H1 (cell line): ENCODE data around the gene CDK5R2. TPM values are rescaled to one million over a fixed set of nuclear protein-coding genes. Genes with fewer than 3 reads are reported as not detected.
A peak's percentile ranks its signal among the peaks of the same experiment; 100 is the strongest.

Source experiments
- CTCF ChIA-PET: fragments of 300-600 bp; sonication (Branson Sonifier 250); formaldehyde crosslinking; loops from one replicate; lab custom pipeline; 2021; ENCODE audit not compliant: partially characterized antibody; lab: Charles Lee
- POLR2A ChIA-PET: fragments of 300-600 bp; sonication (Branson Sonifier 250); formaldehyde crosslinking; loops from one replicate; lab custom pipeline; 2021; ENCODE audit warnings: inconsistent platforms; ENCODE audit not compliant: partially characterized antibody; lab: Charles Lee
- DNase-seq, 2 experiments: peaks; one replicate each; pipeline versions ENCODE4 v3.0.0 to v3.0.0-alpha.2; 2010 to 2022; ENCODE audit warnings: low spot score in 2 of 2, low read depth in 1 of 2, mixed read lengths in 1 of 2
- FAIRE-seq: peaks from 2 replicates; lab custom pipeline; 2011; peaks lifted over from hg19 to GRCh38; lab: Jason Lieb, UNC
- H2AFZ ChIP-seq: 2 replicates; pipeline ENCODE4 v1.8.1; 2012; ENCODE audit warnings: low read length, inconsistent platforms
- H2AK5ac ChIP-seq: 2 replicates; pipeline ENCODE4 v1.6.1; 2013; ENCODE audit warnings: low read depth, low read length
- H2BK120ac ChIP-seq: replicated peaks from 2 replicates; pipeline ENCODE3; 2013; ENCODE audit warnings: low read depth, low read length, inconsistent platforms
- H2BK12ac ChIP-seq: 2 replicates; pipeline ENCODE4 v1.6.1; 2013; ENCODE audit warnings: low read depth, low read length
- H2BK15ac ChIP-seq: 2 replicates; pipeline ENCODE4 v1.6.1; 2013; ENCODE audit warnings: low read length
- H2BK20ac ChIP-seq: 2 replicates; pipeline ENCODE4 v1.6.1; 2013; ENCODE audit warnings: low read length
- H2BK5ac ChIP-seq: 2 replicates; pipeline ENCODE4 v1.6.1; 2013; ENCODE audit warnings: low read depth, low read length
- H3K14ac ChIP-seq: 2 replicates; pipeline ENCODE4 v1.6.1; 2013; ENCODE audit warnings: inconsistent platforms; ENCODE audit not compliant: insufficient read length
- H3K18ac ChIP-seq: 2 replicates; pipeline ENCODE4 v1.6.1; 2013; ENCODE audit warnings: low read length; ENCODE audit errors: extremely low read depth
- H3K23ac ChIP-seq: 2 replicates; pipeline ENCODE4 v1.6.1; 2013; ENCODE audit warnings: inconsistent platforms; ENCODE audit not compliant: insufficient read length
- H3K23me2 ChIP-seq: 2 replicates; pipeline ENCODE4 v1.6.1; 2013; ENCODE audit warnings: low read depth, low read length
- H3K27ac ChIP-seq: 2 replicates; pipeline ENCODE4 v1.6.1; 2011; ENCODE audit warnings: low read depth, low read length, inconsistent platforms
- H3K27me3 ChIP-seq, 4 experiments: replicated peaks in 1 of 4; 1 replicate in 1 of 4; 2 replicates in 3 of 4; pipeline versions ENCODE4 v1.6.1 to v1.8.1; 2011 to 2013; ENCODE audit warnings: low read length in 3 of 4, mild to moderate bottlenecking in 3 of 4, inconsistent platforms in 2 of 4, mixed read lengths in 2 of 4, moderate library complexity in 1 of 4; ENCODE audit not compliant: control insufficient read depth in 3 of 4, insufficient read depth in 3 of 4; ENCODE audit errors: extremely low read depth in 1 of 4
- H3K36me3 ChIP-seq, 4 experiments: 2 replicates each; pipeline versions ENCODE4 v1.6.1 to v1.8.1; 2011 to 2013; ENCODE audit warnings: mild to moderate bottlenecking in 4 of 4, low read length in 3 of 4, moderate library complexity in 2 of 4, control low read depth in 1 of 4, inconsistent platforms in 1 of 4; ENCODE audit not compliant: insufficient read depth in 4 of 4, control insufficient read depth in 2 of 4
- H3K4ac ChIP-seq: replicated peaks from 2 replicates; pipeline ENCODE3; 2013; ENCODE audit warnings: low read length, low read depth, mixed read lengths, inconsistent platforms; ENCODE audit not compliant: insufficient read length
- H3K4me1 ChIP-seq, 4 experiments: replicated peaks in 1 of 4; 1 replicate in 1 of 4; 2 replicates in 3 of 4; pipeline versions ENCODE4 v1.6.1 to v1.8.1; 2011 to 2013; ENCODE audit warnings: low read length in 3 of 4, inconsistent platforms in 2 of 4, mixed read lengths in 1 of 4; ENCODE audit not compliant: insufficient read depth in 4 of 4, control insufficient read depth in 3 of 4
- H3K4me2 ChIP-seq, 2 experiments: 2 replicates each; pipeline versions ENCODE4 v1.6.1 to v1.8.1; 2011 to 2013; ENCODE audit warnings: low read depth in 2 of 2, low read length in 2 of 2, control low read depth in 1 of 2, inconsistent platforms in 1 of 2, mild to moderate bottlenecking in 1 of 2; ENCODE audit not compliant: insufficient read depth in 1 of 2
- H3K4me3 ChIP-seq, 4 experiments: fragments of 200-600, 300-600 bp in 1 of 4; sonication (generic), shearing (Covaris generic), sonication (Bioruptor Twin) in 1 of 4; 2 replicates each; pipeline versions ENCODE4 v1.5.1 to v1.8.1; 2011 to 2016; ENCODE audit warnings: low read length in 4 of 4, low read depth in 3 of 4, control low read depth in 2 of 4, inconsistent platforms in 2 of 4, mild to moderate bottlenecking in 2 of 4, mixed read lengths in 1 of 4, moderate library complexity in 1 of 4; ENCODE audit not compliant: insufficient read depth in 2 of 4; ENCODE audit errors: extremely low read depth in 1 of 4
- H3K56ac ChIP-seq: replicated peaks from 2 replicates; pipeline ENCODE3; 2013; ENCODE audit warnings: low read depth, mild to moderate bottlenecking, mixed read lengths, low read length, inconsistent platforms; ENCODE audit not compliant: insufficient read length
- H3K79me1 ChIP-seq: 2 replicates; pipeline ENCODE4 v1.6.1; 2013; ENCODE audit warnings: low read depth, low read length, control low read depth
- H3K79me2 ChIP-seq, 2 experiments: 2 replicates each; pipeline versions ENCODE4 v1.6.1 to v1.8.1; 2012 to 2013; ENCODE audit warnings: low read length in 2 of 2, mild to moderate bottlenecking in 2 of 2, inconsistent platforms in 1 of 2; ENCODE audit not compliant: insufficient read depth in 2 of 2, control insufficient read depth in 1 of 2
- H3K9ac ChIP-seq, 4 experiments: replicated peaks in 1 of 4; 1 replicate in 1 of 4; 2 replicates in 3 of 4; pipeline versions ENCODE4 v1.6.1 to v1.8.1; 2011 to 2013; ENCODE audit warnings: low read depth in 3 of 4, low read length in 3 of 4, control low read depth in 2 of 4, mild to moderate bottlenecking in 2 of 4, moderate library complexity in 2 of 4, inconsistent platforms in 1 of 4; ENCODE audit errors: extremely low read depth in 1 of 4
- H3K9me3 ChIP-seq, 2 experiments: 2 replicates each; pipeline versions ENCODE4 v1.6.1 to v1.8.1; 2012 to 2013; ENCODE audit warnings: mild to moderate bottlenecking in 2 of 2, moderate library complexity in 2 of 2, control low read depth in 1 of 2, inconsistent platforms in 1 of 2, low read depth in 1 of 2, low read length in 1 of 2, mixed read lengths in 1 of 2; ENCODE audit not compliant: insufficient read depth in 2 of 2
- H4K20me1 ChIP-seq, 2 experiments: replicated peaks in 1 of 2; 2 replicates each; pipeline versions ENCODE3 to v1.8.1; 2011 to 2013; ENCODE audit warnings: inconsistent platforms in 2 of 2, low read length in 2 of 2, mild to moderate bottlenecking in 1 of 2; ENCODE audit not compliant: insufficient read depth in 2 of 2, control insufficient read depth in 1 of 2
- H4K5ac ChIP-seq: 2 replicates; pipeline ENCODE4 v1.6.1; 2013; ENCODE audit warnings: low read length, low read depth, mixed read lengths, inconsistent platforms; ENCODE audit not compliant: insufficient read length
- H4K8ac ChIP-seq: 2 replicates; pipeline ENCODE4 v1.8.0; 2013; ENCODE audit warnings: mild to moderate bottlenecking, moderate library complexity, low read length, inconsistent platforms; ENCODE audit not compliant: insufficient read depth; ENCODE audit errors: extremely low read depth
- H4K91ac ChIP-seq: replicated peaks from 2 replicates; pipeline ENCODE3; 2013; ENCODE audit warnings: low read length, mixed read lengths, inconsistent platforms; ENCODE audit not compliant: insufficient read length
- BCL11A ChIP-seq, 2 experiments: IDR thresholded peaks; one replicate each; pipeline ENCODE4 v1.6.1; 2011; ENCODE audit warnings: low read depth in 2 of 2, low read length in 2 of 2, mild to moderate bottlenecking in 2 of 2
- CBX5 ChIP-seq: fragments of 300-800, 300-1000 bp; sonication (generic); IDR thresholded peaks from 2 replicates; pipeline ENCODE4 v1.7.1; 2016; ENCODE audit warnings: antibody characterized with exemption, low read length, low read depth
- CBX8 ChIP-seq: fragments of 300-800, 300-1000 bp; sonication (generic); IDR thresholded peaks from 2 replicates; pipeline ENCODE4 v1.7.1; 2016; ENCODE audit warnings: low read depth, low read length, borderline replicate concordance
- CTCF ChIP-seq, 3 experiments: IDR thresholded peaks; 1 replicate in 2 of 3; 2 replicates in 1 of 3; pipeline versions ENCODE4 v1.5.1 to v1.6.1; 2011; ENCODE audit warnings: low read length in 3 of 3, mild to moderate bottlenecking in 3 of 3, inconsistent platforms in 2 of 3, low read depth in 1 of 3, moderate library complexity in 1 of 3; ENCODE audit not compliant: insufficient read depth in 1 of 3; ENCODE audit errors: control extremely low read depth in 1 of 3
- KDM1A ChIP-seq: fragments of 200-600, 300-600 bp; sonication (generic); IDR thresholded peaks from 2 replicates; pipeline ENCODE4 v1.7.1; 2016; ENCODE audit warnings: mild to moderate bottlenecking, low read length, borderline replicate concordance
- KDM4A ChIP-seq: IDR thresholded peaks from one replicate; pipeline ENCODE4 v1.7.1; 2012; ENCODE audit warnings: low read depth, mild to moderate bottlenecking, moderate library complexity, low read length, inconsistent platforms; ENCODE audit not compliant: severe bottlenecking
- NANOG ChIP-seq: IDR thresholded peaks from 2 replicates; pipeline ENCODE4 v1.6.1; 2011; ENCODE audit warnings: low read length, low read depth, mild to moderate bottlenecking, inconsistent platforms; ENCODE audit not compliant: insufficient read depth, poor library complexity, severe bottlenecking
- RAD21 ChIP-seq, 2 experiments: IDR thresholded peaks in 1 of 2; conservative IDR thresholded peaks in 1 of 2; 2 replicates each; pipeline ENCODE4 v1.6.1; 2011; ENCODE audit warnings: low read depth in 2 of 2, low read length in 2 of 2, improper control_type of control experiment in 1 of 2, inconsistent platforms in 1 of 2, mild to moderate bottlenecking in 1 of 2, moderate library complexity in 1 of 2
- SP4 ChIP-seq: IDR thresholded peaks from 2 replicates; pipeline ENCODE4 v1.6.1; 2012; ENCODE audit warnings: low read length, inconsistent platforms
- WGBS, 2 experiments: shearing (Covaris generic) in 1 of 2; methylation state at CpG; one replicate each; pipeline versions ENCODE4 v1.1.6 to v1.1.7; 2013 to 2015; ENCODE audit warnings: low lambda C conversion rate in 2 of 2, mixed read lengths in 2 of 2, inconsistent platforms in 1 of 2, low coverage in 1 of 2, missing lambda C conversion rate in 1 of 2; ENCODE audit not compliant: insufficient replicate concordance in 2 of 2, insufficient coverage in 1 of 2, insufficient read length in 1 of 2; ENCODE audit errors: extremely low coverage in 1 of 2, missing lambda C conversion rate in 1 of 2; 5-methylcytosine and 5-hydroxymethylcytosine counted together
- polyA plus RNA-seq, 7 experiments: library from polyadenylated mRNA; depleted of rRNA in 3 of 7; stranded (reverse) in 5 of 7; unstranded in 2 of 7; fragments of >200 nt in 5 of 7; fragments of 200-250 nt in 2 of 7; gene quantifications; 1 replicate in 5 of 7; 2 replicates in 1 of 7; 4 replicates in 1 of 7; pipeline versions ENCODE4 v1.2.1 to v1.2.3, GENCODE V29; 2011 to 2013; ENCODE audit warnings: missing spikeins in 2 of 7, mixed read lengths in 2 of 7
- total RNA-seq: library from RNA; stranded (reverse); fragmentation: NEBNext Ultra II Directional; extraction: Animal tissue kit (Norgen Biotek cat#: 25700); gene quantifications from 2 replicates; pipeline ENCODE4 v1.2.1, GENCODE V29; 2021

The CDK5R2 gene
- total and polyA plus RNA-seq, 2 of the 8 experiments (the other 6 are each of a cell fraction or from before 2014, with no cell fraction given), result 0.14 TPM; not detected in 1

- Histone ChIP-seq H3K79me2 (no peaks in the 10 kb centered on the region), H3K27me3 (peaks cover 31 to 66% (median 52%) of the 10 kb centered on the region in 4 experiments), H2AFZ (no peak overlapping the region), H2BK15ac (no peak overlapping the region), H3K4ac (no peak overlapping the region), H3K4me1 (peaks cover 15 to 33% (median 20%) of the 10 kb centered on the region in 4 experiments), H3K9ac (no peak overlapping the region), H4K20me1 (peaks cover 2 to 12% of the 10 kb centered on the region in 2 experiments), H3K23ac (no peak overlapping the region), H2BK12ac (no peak overlapping the region), H3K27ac (no peak overlapping the region), H3K4me2 (peak overlapping the region; percentile 84 to 95), H3K9me3 (peaks cover 0 to 2% of the 10 kb centered on the region in 2 experiments; a peak in 1 of 4 replicates), H3K14ac (no peak overlapping the region), H3K79me1 (no peaks in the 10 kb centered on the region), H3K36me3 (peaks cover 0 to 15% (median 0%) of the 10 kb centered on the region in 4 experiments; a peak in 1 of 8 replicates), H4K91ac (no peak overlapping the region), H3K56ac (no peak overlapping the region), H4K8ac (no peak overlapping the region; the same call in 1 of the 2 replicates), H3K18ac (no peak overlapping the region), H2AK5ac (no peak overlapping the region), H2BK120ac (no peak overlapping the region), H3K4me3 (peak overlapping the region; percentile 34 to 74 (median 64)), H3K23me2 (peaks cover 12% of the 10 kb centered on the region), H4K5ac (no peak overlapping the region), H2BK20ac (no peak overlapping the region), H2BK5ac (no peak overlapping the region)
- 4% methylated on average over 53 of the region's 67 CpGs; no CpG with 5 or more reads in 1 of the 2 experiments for WGBS, 2 experiments
- POLR2A ChIA-PET, result interaction anchor here (1.3 to 1.4 kb wide), 3 partner anchors 9 to 31 kb away, joined by 4 read pairs; no protein-coding TSS in a partner anchor
- DNase-seq (peak in 1 of 2 experiments; percentile 56), FAIRE-seq (no peak)
- CTCF ChIA-PET, result interaction anchor here (0.6 to 6.8 kb wide), 7 partner anchors 24 to 197 kb away, joined by 3 to 50 read pairs (median 3); no protein-coding TSS in a partner anchor
- TF ChIP-seq CBX8, result no peak
- TF ChIP-seq KDM1A, result no peak
- TF ChIP-seq CBX5, result no peak
- TF ChIP-seq KDM4A, result no peak
- 0 out of 2 replicates have a peak, but pooled peaks have one; percentile 3 for TF ChIP-seq SP4
- TF ChIP-seq RAD21 (IDR thresholded peaks at IDR 0.05 in 1 of 2, conservative IDR thresholded peaks at IDR 0.05 in 1 of 2; ENCODE audit: low read depth in 2 of 2, low read length in 2 of 2), result no peak
- TF ChIP-seq CTCF (IDR thresholded peaks at IDR 0.05; ENCODE audit: control extremely low read depth in 1 of 3, insufficient read depth in 1 of 3, low read depth in 1 of 3, low read length in 3 of 3), result no peak
- TF ChIP-seq NANOG, result no peak
- TF ChIP-seq BCL11A (IDR thresholded peaks at IDR 0.05; ENCODE audit: low read depth in 2 of 2, low read length in 2 of 2), result no peak
Measured at GRCh38 chr2:218959761-218960308, 369 bp downstream of the CDK5R2 start.
